HepG2 (cell line): Measurements from ENCODE around the gene PLAA. TPM values are rescaled to one million over a fixed set of nuclear protein-coding genes. Genes with fewer than 3 reads are reported as not detected.
A peak's percentile ranks its signal among the peaks of the same experiment; 100 is the strongest.

Experiments
- DPF2 ChIP-seq: sonication (generic); formaldehyde crosslinking; IDR thresholded peaks from 2 replicates; pipeline ENCODE4 v1.4.0; 2020; ENCODE audit warnings: mild to moderate bottlenecking, low read depth, missing genetic modification reagents, borderline replicate concordance
- GATA4 ChIP-seq: sonication (generic); IDR thresholded peaks from 2 replicates; pipeline ENCODE4 v1.6.1; 2016; ENCODE audit warnings: antibody characterized with exemption, low read depth, borderline replicate concordance
- GMEB2 ChIP-seq: IDR thresholded peaks from 2 replicates; pipeline ENCODE4 v1.6.1; 2016; ENCODE audit warnings: missing biosample characterization, missing genetic modification reagents, low read depth
- LBX2 ChIP-seq: sonication (generic); formaldehyde crosslinking; IDR thresholded peaks from 2 replicates; pipeline ENCODE4 v1.5.0; 2020; ENCODE audit warnings: missing genetic modification reagents, mild to moderate bottlenecking, borderline replicate concordance
- MAFF ChIP-seq: IDR thresholded peaks from 2 replicates; pipeline ENCODE4 v1.6.1; 2011; ENCODE audit warnings: low read depth, low read length, improper control_type of control experiment
- NFE2L1 ChIP-seq: sonication (generic); formaldehyde crosslinking; IDR thresholded peaks from 2 replicates; pipeline ENCODE4 v1.4.0; 2020; ENCODE audit warnings: missing genetic modification reagents, mild to moderate bottlenecking, borderline replicate concordance
- NFYC ChIP-seq: IDR thresholded peaks from 2 replicates; pipeline ENCODE4 v1.6.1; 2016; ENCODE audit warnings: missing genetic modification reagents, missing compliant biosample characterization
- PBX2 ChIP-seq: IDR thresholded peaks from 2 replicates; pipeline ENCODE4 v1.6.1; 2016; ENCODE audit warnings: control low read depth
- PHF21A ChIP-seq: sonication (generic); formaldehyde crosslinking; IDR thresholded peaks from 2 replicates; pipeline ENCODE4 v1.5.0; 2020; ENCODE audit warnings: mild to moderate bottlenecking, missing genetic modification reagents
- REL ChIP-seq: sonication (generic); formaldehyde crosslinking; conservative IDR thresholded peaks from 2 replicates; pipeline ENCODE4 v1.8.0; 2022; ENCODE audit warnings: mild to moderate bottlenecking, missing genetic modification reagents, moderate library complexity
- ZBTB26 ChIP-seq: IDR thresholded peaks from 2 replicates; pipeline ENCODE4 v1.6.1; 2016; ENCODE audit warnings: missing compliant biosample characterization, missing genetic modification reagents, borderline replicate concordance
- ZBTB7B ChIP-seq: sonication (generic); formaldehyde crosslinking; IDR thresholded peaks from 2 replicates; pipeline ENCODE4 v1.4.0; 2020; ENCODE audit warnings: missing genetic modification reagents
- ZKSCAN5 ChIP-seq: sonication (generic); formaldehyde crosslinking; IDR thresholded peaks from 2 replicates; pipeline ENCODE4 v1.5.1; 2020; ENCODE audit warnings: mild to moderate bottlenecking, missing genetic modification reagents
- ZNF674 ChIP-seq: sonication (generic); formaldehyde crosslinking; IDR thresholded peaks from 2 replicates; pipeline ENCODE4 v1.5.0; 2020; ENCODE audit warnings: low read depth, mild to moderate bottlenecking, missing genetic modification reagents
- ZNF703 ChIP-seq: sonication (generic); formaldehyde crosslinking; IDR thresholded peaks from 2 replicates; pipeline ENCODE4 v1.5.1; 2020; ENCODE audit warnings: missing genetic modification reagents, mild to moderate bottlenecking, moderate library complexity, borderline replicate concordance
- ZNF772 ChIP-seq: sonication (generic); formaldehyde crosslinking; IDR thresholded peaks from 2 replicates; pipeline ENCODE4 v1.5.0; 2020; ENCODE audit warnings: mild to moderate bottlenecking, missing genetic modification reagents
- polyA plus RNA-seq, 8 experiments: library from polyadenylated mRNA; depleted of rRNA in 3 of 8; stranded (reverse) in 7 of 8; unstranded in 1 of 8; fragments of >200 nt; fragmentation: Illumina TruSeq in 4 of 8; extraction: Trizol in 4 of 8; gene quantifications; 2 replicates each; pipeline versions ENCODE4 v1.2.1 to v1.2.3, GENCODE V29; 2011 to 2016; ENCODE audit warnings: low read depth in 4 of 8, missing spikeins in 1 of 8, mixed read lengths in 1 of 8; ENCODE audit not compliant: insufficient read depth in 1 of 8
- total RNA-seq, 5 experiments: library from RNA; depleted of rRNA; stranded (reverse); fragments of >200 nt; fragmentation: Illumina TruSeq; extraction: Trizol; gene quantifications; 2 replicates each; pipeline ENCODE4 v1.2.3, GENCODE V29; 2016; ENCODE audit warnings: low read depth in 1 of 5
- TF ChIP-seq, protein P1 (sequence below): sonication (generic); formaldehyde crosslinking; IDR thresholded peaks from 2 replicates; pipeline ENCODE4 v1.8.1; 2023; ENCODE audit warnings: mild to moderate bottlenecking, missing genetic modification reagents
- TF ChIP-seq, protein P2 (sequence below): sonication (generic); formaldehyde crosslinking; IDR thresholded peaks from 2 replicates; pipeline ENCODE4; 2020; ENCODE audit warnings: missing genetic modification reagents, mild to moderate bottlenecking, borderline replicate concordance

Gene PLAA
- total and polyA plus RNA-seq, 2 of the 13 experiments (the other 11 are each of a cell fraction or from before 2014, with no cell fraction given) = 5.8 to 22.9 TPM

DNA sequence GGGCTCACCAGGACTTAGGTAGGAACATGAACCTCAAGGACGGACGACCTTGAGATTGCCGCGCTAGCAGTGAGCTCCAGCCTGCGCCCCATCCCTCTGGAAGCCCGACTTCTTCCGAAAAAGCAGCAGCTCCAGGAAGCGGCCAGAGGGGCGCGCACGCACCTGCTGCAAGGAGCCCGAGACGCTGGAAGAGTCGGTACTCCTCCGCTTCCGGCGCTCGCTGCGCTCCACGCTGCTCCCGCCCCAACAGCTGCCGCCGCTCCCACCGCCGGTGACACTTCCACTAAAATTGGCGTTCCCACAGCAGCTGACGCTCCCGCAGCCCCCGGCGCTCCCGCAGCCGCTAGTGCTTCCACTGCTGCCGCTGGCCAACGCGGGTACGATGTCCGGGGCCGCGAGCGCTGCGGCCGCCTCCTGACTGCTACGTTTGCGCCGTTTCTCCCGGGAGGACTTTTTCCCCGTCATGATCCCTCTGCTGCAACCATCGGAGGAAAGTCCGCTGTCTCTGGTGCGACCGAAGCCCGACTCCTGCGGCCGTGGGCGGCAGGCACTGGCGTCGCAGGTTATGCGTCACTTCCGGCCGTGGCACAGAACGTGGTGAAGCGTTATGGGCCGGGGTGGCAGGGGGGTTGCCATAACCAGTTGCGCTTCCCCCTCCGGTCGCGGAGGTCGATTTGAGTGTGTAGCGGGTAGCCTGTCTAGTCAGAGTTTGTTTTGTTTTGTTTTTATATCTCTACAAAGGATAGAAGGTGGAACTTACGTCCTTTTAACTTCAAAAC, 54.6 kb downstream of the PLAA start, which contains the start of gene CAAP1 (continued):
- TF ChIP-seq, protein P1, sequence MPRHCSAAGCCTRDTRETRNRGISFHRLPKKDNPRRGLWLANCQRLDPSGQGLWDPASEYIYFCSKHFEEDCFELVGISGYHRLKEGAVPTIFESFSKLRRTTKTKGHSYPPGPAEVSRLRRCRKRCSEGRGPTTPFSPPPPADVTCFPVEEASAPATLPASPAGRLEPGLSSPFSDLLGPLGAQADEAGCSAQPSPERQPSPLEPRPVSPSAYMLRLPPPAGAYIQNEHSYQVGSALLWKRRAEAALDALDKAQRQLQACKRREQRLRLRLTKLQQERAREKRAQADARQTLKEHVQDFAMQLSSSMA (CRISPR knock-in tag) = peak; percentile 90
- TF ChIP-seq ZNF772 (CRISPR knock-in tag) (peak; percentile 99), GMEB2 (CRISPR knock-in tag) (peak; percentile 69), NFYC (CRISPR knock-in tag) (peak; percentile 73), NFE2L1 (CRISPR knock-in tag) (peak; percentile 27; the same call in 1 of the 2 replicates), DPF2 (CRISPR knock-in tag) (no peak), REL (peak; percentile 80; the same call in 1 of the 2 replicates), PHF21A (CRISPR knock-in tag) (peak; percentile 72), PBX2 (CRISPR knock-in tag) (no peak), LBX2 (peak; percentile 71; the same call in 1 of the 2 replicates), ZNF674 (CRISPR knock-in tag) (no peak), ZNF703 (CRISPR knock-in tag) (0 out of 2 replicates have a peak, but pooled peaks have one; percentile 58), MAFF (no peak), GATA4 (no peak; the same call in 1 of the 2 replicates), ZKSCAN5 (peak; percentile 63; the same call in 1 of the 2 replicates), ZBTB7B (CRISPR knock-in tag) (peak; percentile 67), ZBTB26 (0 out of 2 replicates have a peak, but pooled peaks have one; percentile 60)
- TF ChIP-seq, protein P2, sequence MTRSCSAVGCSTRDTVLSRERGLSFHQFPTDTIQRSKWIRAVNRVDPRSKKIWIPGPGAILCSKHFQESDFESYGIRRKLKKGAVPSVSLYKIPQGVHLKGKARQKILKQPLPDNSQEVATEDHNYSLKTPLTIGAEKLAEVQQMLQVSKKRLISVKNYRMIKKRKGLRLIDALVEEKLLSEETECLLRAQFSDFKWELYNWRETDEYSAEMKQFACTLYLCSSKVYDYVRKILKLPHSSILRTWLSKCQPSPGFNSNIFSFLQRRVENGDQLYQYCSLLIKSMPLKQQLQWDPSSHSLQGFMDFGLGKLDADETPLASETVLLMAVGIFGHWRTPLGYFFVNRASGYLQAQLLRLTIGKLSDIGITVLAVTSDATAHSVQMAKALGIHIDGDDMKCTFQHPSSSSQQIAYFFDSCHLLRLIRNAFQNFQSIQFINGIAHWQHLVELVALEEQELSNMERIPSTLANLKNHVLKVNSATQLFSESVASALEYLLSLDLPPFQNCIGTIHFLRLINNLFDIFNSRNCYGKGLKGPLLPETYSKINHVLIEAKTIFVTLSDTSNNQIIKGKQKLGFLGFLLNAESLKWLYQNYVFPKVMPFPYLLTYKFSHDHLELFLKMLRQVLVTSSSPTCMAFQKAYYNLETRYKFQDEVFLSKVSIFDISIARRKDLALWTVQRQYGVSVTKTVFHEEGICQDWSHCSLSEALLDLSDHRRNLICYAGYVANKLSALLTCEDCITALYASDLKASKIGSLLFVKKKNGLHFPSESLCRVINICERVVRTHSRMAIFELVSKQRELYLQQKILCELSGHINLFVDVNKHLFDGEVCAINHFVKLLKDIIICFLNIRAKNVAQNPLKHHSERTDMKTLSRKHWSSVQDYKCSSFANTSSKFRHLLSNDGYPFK (CRISPR knock-in tag) = peak; percentile 94
